Adrenal gland (tissue), 12 donors: ENCODE measurements around the gene GMIP. TPM values are rescaled to one million over a fixed set of nuclear protein-coding genes. Genes with fewer than 3 reads are reported as not detected.
"Not testable (repeated sequence)": the region's sequence is repeated elsewhere in the genome, so short reads cannot be mapped to it uniquely, and the experiment has no call there.

ENCODE experiments used
- DNase-seq, 7 donors: peaks; one replicate each; pipeline ENCODE4 v3.0.0-alpha.2; 2019 to 2020
- H3K27ac ChIP-seq, 5 donors: fragments of 200-600 bp; sonication (generic) in 4 of 5; 1 replicate in 3 of 5; 2 replicates in 2 of 5; pipeline versions ENCODE4 v1.5.1 to v1.8.0; 2016 to 2020; ENCODE audit warnings: mild to moderate bottlenecking in 1 of 5
- H3K27me3 ChIP-seq: fragments of 200-600 bp; 2 replicates; pipeline ENCODE4 v1.8.0; 2021
- H3K36me3 ChIP-seq, 2 donors: fragments of 200-600 bp; replicated peaks in 1 of 2; 1 replicate in 1 of 2; 2 replicates in 1 of 2; pipeline versions ENCODE4 v1.5.1 to v1.8.0; 2018 to 2022
- H3K4me1 ChIP-seq, 2 donors: fragments of 200-600 bp; replicated peaks in 1 of 2; 1 replicate in 1 of 2; 2 replicates in 1 of 2; pipeline versions ENCODE4 v1.5.1 to v1.8.0; 2018 to 2021
- H3K4me3 ChIP-seq, 4 donors: fragments of 200-600 bp; sonication (generic) in 3 of 4; one replicate each; pipeline ENCODE4 v1.5.1; 2016 to 2018
- H3K9me3 ChIP-seq, 3 donors: fragments of 200-600 bp; sonication (generic) in 1 of 3; replicated peaks in 1 of 3; 1 replicate in 2 of 3; 2 replicates in 1 of 3; pipeline versions ENCODE4 v1.5.1 to v1.8.0; 2016 to 2021
- CTCF ChIP-seq, 6 experiments: fragments of 450-650 bp in 4 of 6; fragments of 200-600 bp in 2 of 6; sonication (generic) in 1 of 6; IDR thresholded peaks; 1 replicate in 5 of 6; 2 replicates in 1 of 6; pipeline versions ENCODE4 v1.5.1 to v1.8.0; 2016 to 2021; ENCODE audit warnings: antibody characterized with exemption in 6 of 6, mild to moderate bottlenecking in 2 of 6, moderate library complexity in 1 of 6
- POLR2A ChIP-seq, 2 donors: fragments of 450-650 bp; IDR thresholded peaks; one replicate each; pipeline ENCODE4 v1.6.1; 2017; ENCODE audit warnings: antibody characterized with exemption in 2 of 2, mild to moderate bottlenecking in 2 of 2, moderate library complexity in 1 of 2
- WGBS, 4 donors: extraction: QIAGEN DNeasy Blood & Tissue Kit in 2 of 4; methylation state at CpG; one replicate each; pipeline versions ENCODE4 v1.1.5 to v1.1.7; 2013 to 2017; 5-methylcytosine and 5-hydroxymethylcytosine counted together
- intact Hi-C, 2 donors: fragments of 100-400 bp; cut with DNase I; formaldehyde crosslinking; loops; one replicate each; pipeline versions ENCODE4 v1.14.1 to v1.15.0; 2022 to 2023
- polyA plus RNA-seq, 3 donors: library from polyadenylated mRNA; stranded (reverse); fragments of 200-250 nt in 2 of 3; fragments of 350-450 nt in 1 of 3; fragmentation: Illumina TruSeq in 1 of 3; extraction: RNeasy Lipid Tissue Mini Kit (QIAGEN cat#74804) in 1 of 3; gene quantifications; one replicate each; pipeline ENCODE4 v1.2.3, GENCODE V29; 2013 to 2014
- total RNA-seq, 9 donors: library from RNA; depleted of rRNA in 4 of 9; stranded (reverse); fragments of >200 nt in 4 of 9; fragments of 120-200 nt in 1 of 9; fragmentation: NEBNext Ultra II Directional in 1 of 9; extraction: Animal tissue kit (Norgen Biotek cat#: 25700) in 1 of 9; gene quantifications; one replicate each; pipeline versions ENCODE4 v1.1.0 to v1.2.4, GENCODE V29; 2013 to 2023
- donor health status: healthy with polysubstance abuse.
- donor health status: Bipolar disorder and iron deficiency.
- donor health status: DM: yes; HTN: yes; CAD: no.
- donor health status: DM: no; HTN: no; CAD: no.
- donor health status: DM: no; HTN: no; CAD: no.
- donor health status: DM: yes; HTN: yes; CAD: no.

Gene GMIP
- total and polyA plus RNA-seq, 12 donors: 0.44 to 17.0 (median 9.6) TPM

DNA sequence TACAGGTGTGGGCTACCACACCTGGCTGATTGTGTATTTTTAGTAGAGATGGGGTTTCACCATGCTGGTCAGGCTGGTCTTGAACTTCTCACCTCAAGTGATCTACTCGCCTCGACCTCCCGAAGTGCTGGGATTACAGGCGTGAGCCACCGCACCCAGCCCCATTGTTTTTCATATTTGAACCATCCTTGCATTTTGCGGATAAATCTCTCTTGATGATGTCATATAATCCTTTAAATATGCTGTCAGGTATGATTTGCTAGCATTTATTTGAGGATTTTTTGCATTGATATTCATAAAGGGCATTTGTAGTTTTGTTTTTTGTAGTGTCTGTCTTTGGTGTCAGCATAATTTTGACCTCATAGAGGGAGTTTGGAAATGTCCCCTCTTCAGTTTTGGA lies 30.9 kb upstream of the GMIP start:
- TF ChIP-seq POLR2A (IDR thresholded peaks at IDR 0.05) (no peak), CTCF (IDR thresholded peaks at IDR 0.05) (no peak)
- WGBS, 4 donors: 96 to 99% (median 96%) methylated on average over 6 of the region's 6 CpGs
- DNase-seq: peak in 1 of 7 donors; percentile 27
- no peaks in the 10 kb centered on the region for H3K27me3 ChIP-seq
- H3K4me3 ChIP-seq: no peak overlapping the region
- no peaks in the 10 kb centered on the region for H3K9me3 ChIP-seq
- H3K27ac ChIP-seq: no peak overlapping the region
- H3K36me3 ChIP-seq: peaks cover 0 to 25% of the 10 kb centered on the region in 2 donors
- intact Hi-C loops: no loop called here
- H3K4me1 ChIP-seq: peaks cover 3 to 5% of the 10 kb centered on the region in 2 donors

GRCh38 chr19:19672816-19673215 lies 29.4 kb upstream of the GMIP start:
- 95 to 98% (median 97%) methylated on average over 3 of the region's 3 CpGs for WGBS, 4 donors
- intact Hi-C loops: no loop called here
- Histone ChIP-seq H3K36me3 (peaks cover 0 to 11% of the 10 kb centered on the region in 2 donors), H3K9me3 (no peaks in the 10 kb centered on the region), H3K27me3 (no peaks in the 10 kb centered on the region), H3K4me3 (no peak overlapping the region), H3K4me1 (peaks cover 5% of the 10 kb centered on the region in 2 donors), H3K27ac (no peak overlapping the region)
- peak in 1 of 7 donors; percentile 34 for DNase-seq
- TF ChIP-seq POLR2A (IDR thresholded peaks at IDR 0.05): no peak
- TF ChIP-seq CTCF (IDR thresholded peaks at IDR 0.05): no peak

DNA sequence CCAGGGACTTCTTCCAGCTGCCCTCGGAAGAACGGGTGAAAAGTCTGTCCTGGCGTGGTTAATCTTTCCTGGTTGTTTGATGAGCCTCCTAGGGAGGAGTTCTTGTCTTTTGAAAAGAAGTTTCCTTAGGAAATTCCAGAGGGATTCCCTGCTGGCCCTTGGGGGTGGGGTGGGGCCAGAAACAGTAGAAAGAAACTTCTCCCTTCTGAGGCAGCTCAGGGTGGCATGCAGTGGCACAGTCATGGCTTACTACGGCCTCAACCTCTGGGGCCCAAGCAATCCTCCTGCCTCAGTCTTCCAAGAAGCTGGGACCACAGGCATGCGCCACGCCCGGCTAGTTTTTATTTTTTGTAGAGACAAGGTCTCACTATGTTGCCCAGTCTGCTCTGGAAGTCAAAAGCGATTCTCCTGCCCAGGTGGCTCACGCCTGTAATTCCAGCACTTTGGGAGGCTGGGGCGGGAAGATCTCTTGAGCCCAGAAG lies 26.7 kb upstream of the GMIP start:
- peak in 2 of 7 donors; percentile 17 to 46 for DNase-seq
- Histone ChIP-seq H3K27ac (no peak overlapping the region), H3K4me3 (peak overlapping the region in 1 of 4 donors; percentile 95), H3K4me1 (peaks cover 5% of the 10 kb centered on the region in 2 donors), H3K9me3 (no peaks in the 10 kb centered on the region), H3K36me3 (no peaks in the 10 kb centered on the region), H3K27me3 (no peaks in the 10 kb centered on the region)
- no peak for TF ChIP-seq POLR2A (IDR thresholded peaks at IDR 0.05)
- TF ChIP-seq CTCF (IDR thresholded peaks at IDR 0.05): no peak
- intact Hi-C loops: no loop called here
- 79 to 84% (median 82%) methylated on average over 10 of the region's 10 CpGs for WGBS, 4 donors

- H3K4me1 ChIP-seq: peaks cover 5% of the 10 kb centered on the region in 2 donors
- peak within 1 kb of the TSS in 4 of 5 donors; percentile 57 to 91 (median 70) for H3K27ac ChIP-seq
- H3K9me3 ChIP-seq: no peaks in the 10 kb centered on the region
- no peaks in the 10 kb centered on the region for H3K36me3 ChIP-seq
- no peaks in the 10 kb centered on the region for H3K27me3 ChIP-seq
- peak; percentile 89 to 96 (median 92) for DNase-seq
- peak within 1 kb of the TSS; percentile 40 to 95 (median 81) for H3K4me3 ChIP-seq
- 4 to 10% (median 7%) methylated on average over 14 to 36 of the region's 36 CpGs for WGBS, 4 donors
- intact Hi-C loops: no loop called here
- TF ChIP-seq POLR2A (IDR thresholded peaks at IDR 0.05): peak in 1 of 2 donors; percentile 16
- no peak for TF ChIP-seq CTCF (IDR thresholded peaks at IDR 0.05)
Observed at GRCh38 chr19:19668230-19669012, 25.0 kb upstream of the GMIP start, which contains the start of gene ZNF101. ZNF101 (plus strand) TSS chr19:19668839; CDS start chr19:19668964, 125 bp downstream.

DNA sequence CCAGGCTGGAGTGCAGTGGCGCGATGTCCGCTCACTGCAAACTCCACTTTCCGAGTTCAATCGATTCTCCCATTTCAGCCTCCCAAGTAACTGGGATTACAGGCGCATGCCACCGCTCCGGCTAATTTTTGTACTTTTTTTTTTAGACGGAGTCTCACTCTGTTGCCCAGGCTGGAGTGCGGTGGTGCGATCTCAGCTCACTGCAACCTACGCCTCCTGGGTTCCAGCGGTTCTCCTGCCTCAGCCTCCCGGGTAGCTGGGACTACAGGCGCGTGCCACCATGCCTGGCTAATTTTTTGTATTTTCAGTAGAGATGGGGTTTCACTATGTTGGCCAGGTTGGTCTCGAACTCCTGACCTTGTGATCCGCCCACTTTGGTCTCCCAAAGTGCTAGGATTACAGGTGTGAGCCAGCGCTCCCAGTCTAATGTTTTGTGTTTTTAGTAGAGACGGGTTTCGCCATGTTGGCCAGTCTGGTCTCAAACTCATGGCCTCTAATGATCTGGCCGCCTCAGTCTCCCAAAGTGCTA lies 22.0 kb upstream of the GMIP start:
- H3K27ac ChIP-seq, H3K36me3 ChIP-seq, H3K4me3 ChIP-seq, H3K9me3 ChIP-seq, H3K27me3 ChIP-seq, intact Hi-C loops: not testable (repeated sequence)
- 91 to 97% (median 96%) methylated on average over 20 to 22 of the region's 22 CpGs for WGBS, 4 donors
- H3K4me1 ChIP-seq: peaks cover 17 to 28% of the 10 kb centered on the region in 2 donors
- peak in 1 of 7 donors; percentile 48 for DNase-seq
